HEK293 (cell line): ENCODE measurements around the gene DGKB.

Source experiments
- CTCF ChIA-PET: fragments of 350-600 bp; formaldehyde crosslinking; extraction: SDS; loops from one replicate; lab custom pipeline; 2021; ENCODE audit warnings: antibody characterized with exemption; lab: Yijun Ruan, JAX
- POLR2A ChIA-PET: fragments of 300-600 bp; formaldehyde crosslinking; extraction: SDS; loops from one replicate; lab custom pipeline; 2020; ENCODE audit warnings: antibody characterized with exemption, inconsistent platforms; lab: Yijun Ruan, JAX
- H3K27ac ChIP-seq: fragments of 200-500 bp; sonication (Bioruptor generic); 2 replicates; pipeline ENCODE4 v1.5.1; 2014; ENCODE audit warnings: low read depth, low read length, control low read depth, inconsistent platforms; ENCODE audit errors: extremely low read depth
- H3K36me3 ChIP-seq, 2 experiments: fragments of 200-500 bp in 1 of 2; sonication (Bioruptor generic) in 1 of 2; 1 replicate in 1 of 2; 2 replicates in 1 of 2; pipeline ENCODE4 v1.5.1; 2014 to 2017; ENCODE audit warnings: inconsistent platforms in 2 of 2, low read length in 2 of 2; ENCODE audit not compliant: control insufficient read depth in 2 of 2, insufficient read depth in 1 of 2
- H3K4me1 ChIP-seq: fragments of 200-500 bp; sonication (Bioruptor generic); 2 replicates; pipeline ENCODE4 v1.5.1; 2014; ENCODE audit warnings: mild to moderate bottlenecking, low read length, inconsistent platforms; ENCODE audit not compliant: control insufficient read depth, insufficient read depth
- H3K4me3 ChIP-seq: 2 replicates; pipeline ENCODE4 v1.5.1; 2011; ENCODE audit warnings: low read depth, mild to moderate bottlenecking, control low read depth, low read length, moderate library complexity
- H3K9me3 ChIP-seq: fragments of 200-500 bp; sonication (Bioruptor generic); 2 replicates; pipeline ENCODE4 v1.5.1; 2014; ENCODE audit warnings: low read depth, low read length, inconsistent platforms; ENCODE audit not compliant: control insufficient read depth, insufficient read depth
- BCL11B ChIP-seq: fragments of 450-650 bp; formaldehyde crosslinking; IDR thresholded peaks from 2 replicates; pipeline ENCODE4 v1.5.1; 2016; ENCODE audit warnings: low read depth, missing biosample characterization, missing genetic modification characterization
- INSM2 ChIP-seq: fragments of 450-650 bp; formaldehyde crosslinking; IDR thresholded peaks from 2 replicates; pipeline ENCODE4 v1.5.1; 2016; ENCODE audit warnings: missing biosample characterization, missing genetic modification characterization
- MZF1 ChIP-seq: fragments of 450-650 bp; formaldehyde crosslinking; IDR thresholded peaks from 2 replicates; pipeline ENCODE4 v1.5.1; 2017; ENCODE audit warnings: missing biosample characterization, missing genetic modification characterization, borderline replicate concordance
- REST ChIP-seq: fragments of 450-650 bp; formaldehyde crosslinking; IDR thresholded peaks from 2 replicates; pipeline ENCODE4 v1.5.1; 2016; ENCODE audit warnings: missing biosample characterization, missing genetic modification characterization
- ZBTB11 ChIP-seq: fragments of 450-650 bp; formaldehyde crosslinking; conservative IDR thresholded peaks from 2 replicates; pipeline ENCODE4 v1.5.1; 2016; ENCODE audit warnings: low read depth, missing biosample characterization, missing genetic modification characterization
- ZBTB49 ChIP-seq: fragments of 450-650 bp; formaldehyde crosslinking; IDR thresholded peaks from 2 replicates; pipeline ENCODE4 v1.5.1; 2016; ENCODE audit warnings: missing biosample characterization, missing genetic modification characterization, low read depth
- ZBTB7A ChIP-seq: fragments of 450-650 bp; formaldehyde crosslinking; IDR thresholded peaks from 2 replicates; pipeline ENCODE4 v1.5.1; 2016; ENCODE audit warnings: low read depth, missing biosample characterization, missing genetic modification characterization
- ZNF132 ChIP-seq: fragments of 450-650 bp; formaldehyde crosslinking; IDR thresholded peaks from 2 replicates; pipeline ENCODE4 v1.5.1; 2017; ENCODE audit warnings: missing biosample characterization, missing genetic modification characterization, borderline replicate concordance
- ZNF184 ChIP-seq: fragments of 450-650 bp; IDR thresholded peaks from 2 replicates; pipeline ENCODE4 v1.5.1; 2018; ENCODE audit warnings: missing biosample characterization, mild to moderate bottlenecking, missing genetic modification characterization
- ZNF19 ChIP-seq: fragments of 450-650 bp; formaldehyde crosslinking; IDR thresholded peaks from 2 replicates; pipeline ENCODE4; 2016; ENCODE audit warnings: missing biosample characterization, missing genetic modification characterization, low read depth
- ZNF248 ChIP-seq: fragments of 450-650 bp; formaldehyde crosslinking; IDR thresholded peaks from 2 replicates; pipeline ENCODE4 v1.5.1; 2017; ENCODE audit warnings: missing biosample characterization, missing genetic modification characterization
- ZNF350 ChIP-seq: fragments of 450-650 bp; formaldehyde crosslinking; IDR thresholded peaks from 2 replicates; pipeline ENCODE4 v1.5.0; 2017; ENCODE audit warnings: missing biosample characterization, mild to moderate bottlenecking, missing genetic modification characterization
- ZNF394 ChIP-seq: fragments of 450-650 bp; formaldehyde crosslinking; IDR thresholded peaks from 2 replicates; pipeline ENCODE4 v1.5.1; 2016; ENCODE audit warnings: missing biosample characterization, missing genetic modification characterization, mild to moderate bottlenecking, moderate library complexity, borderline replicate concordance
- ZNF518A ChIP-seq: fragments of 450-650 bp; formaldehyde crosslinking; conservative IDR thresholded peaks from 2 replicates; pipeline ENCODE4 v1.5.1; 2016; ENCODE audit warnings: low read depth, missing biosample characterization, missing genetic modification characterization
- ZNF521 ChIP-seq: fragments of 450-650 bp; formaldehyde crosslinking; IDR thresholded peaks from 2 replicates; pipeline ENCODE4 v1.5.1; 2017; ENCODE audit warnings: missing biosample characterization, mild to moderate bottlenecking, missing genetic modification characterization
- ZNF571 ChIP-seq: fragments of 450-650 bp; formaldehyde crosslinking; IDR thresholded peaks from 2 replicates; pipeline ENCODE4 v1.5.0; 2017; ENCODE audit warnings: missing biosample characterization, missing genetic modification characterization
- ZNF624 ChIP-seq: fragments of 450-650 bp; formaldehyde crosslinking; IDR thresholded peaks from 2 replicates; pipeline ENCODE4 v1.5.1; 2017; ENCODE audit warnings: missing biosample characterization, missing genetic modification characterization
- ZNF629 ChIP-seq: fragments of 450-650 bp; formaldehyde crosslinking; IDR thresholded peaks from 2 replicates; pipeline ENCODE4 v1.5.1; 2017; ENCODE audit warnings: missing biosample characterization, missing genetic modification characterization
- ZNF747 ChIP-seq: fragments of 450-650 bp; formaldehyde crosslinking; IDR thresholded peaks from 2 replicates; pipeline ENCODE4 v1.5.1; 2016; ENCODE audit warnings: missing biosample characterization, missing genetic modification characterization
- ZNF76 ChIP-seq: fragments of 450-650 bp; formaldehyde crosslinking; IDR thresholded peaks from 2 replicates; pipeline ENCODE4; 2016; ENCODE audit warnings: low read depth, missing biosample characterization, missing genetic modification characterization, borderline replicate concordance

The DGKB gene

GRCh38 chr7:14875941-14876587, 26.5 kb downstream of the DGKB start:
- POLR2A ChIA-PET = no interaction called here
- CTCF ChIA-PET = interaction anchor here (0.6 kb wide), 1 partner anchor 167 kb away, joined by 3 read pairs; no protein-coding TSS in a partner anchor
- no peaks in the 10 kb centered on the region for H3K36me3 ChIP-seq
- no peak overlapping the region for H3K4me3 ChIP-seq
- no peak overlapping the region for H3K27ac ChIP-seq
- H3K4me1 ChIP-seq = no peaks in the 10 kb centered on the region
- H3K9me3 ChIP-seq = no peaks in the 10 kb centered on the region
- TF ChIP-seq ZNF132 (tag by site-specific recombination) = no peak
- TF ChIP-seq ZNF624 (tag by site-specific recombination) = no peak
- no peak for TF ChIP-seq ZNF394
- no peak for TF ChIP-seq ZNF76 (tag by site-specific recombination)
- no peak for TF ChIP-seq ZNF747
- TF ChIP-seq ZNF521 (tag by site-specific recombination) = no peak
- TF ChIP-seq ZNF184 (tag by site-specific recombination) = no peak
- no peak for TF ChIP-seq BCL11B (tag by site-specific recombination)
- no peak for TF ChIP-seq ZBTB7A (tag by site-specific recombination)
- no peak for TF ChIP-seq ZNF350 (tag by site-specific recombination)
- TF ChIP-seq ZNF19 (tag by site-specific recombination) = no peak
- TF ChIP-seq ZNF248 (tag by site-specific recombination) = no peak
- TF ChIP-seq ZNF629 (tag by site-specific recombination) = no peak
- no peak for TF ChIP-seq ZNF571 (tag by site-specific recombination)
- TF ChIP-seq REST = no peak
- no peak for TF ChIP-seq ZBTB11 (tag by site-specific recombination)
- TF ChIP-seq ZBTB49 = no peak
- no peak for TF ChIP-seq INSM2 (tag by site-specific recombination)
- TF ChIP-seq ZNF518A = no peak
- TF ChIP-seq MZF1 (tag by site-specific recombination) = no peak
- TF ChIP-seq, all 188 proteins: peak for 0
